Endodermal cell (in vitro differentiated cells): ENCODE measurements around the gene BACH2. TPM values are rescaled to one million over a fixed set of nuclear protein-coding genes. Genes with fewer than 3 reads are reported as not detected.

Experiments used
- DNase-seq: peaks from one replicate; pipeline ENCODE4 v3.0.0-alpha.2; 2017
- H3K27ac ChIP-seq: 2 replicates; pipeline ENCODE4 v1.5.1; 2013; ENCODE audit warnings: mild to moderate bottlenecking, low read depth, low read length, moderate library complexity
- H3K27me3 ChIP-seq: 2 replicates; pipeline ENCODE4 v1.6.1; 2013; ENCODE audit warnings: mild to moderate bottlenecking, low read length, moderate library complexity; ENCODE audit not compliant: insufficient read depth, control insufficient read depth, poor library complexity, severe bottlenecking
- H3K36me3 ChIP-seq: 2 replicates; pipeline ENCODE4 v1.7.0; 2013; ENCODE audit warnings: mild to moderate bottlenecking, low read length, moderate library complexity; ENCODE audit not compliant: control insufficient read depth, insufficient read depth
- H3K4me1 ChIP-seq: one replicate; pipeline ENCODE4 v1.7.0; 2013; ENCODE audit warnings: low read length; ENCODE audit not compliant: control insufficient read depth, insufficient read depth
- H3K4me3 ChIP-seq: 2 replicates; pipeline ENCODE4 v1.5.1; 2013; ENCODE audit warnings: mild to moderate bottlenecking, low read length, moderate library complexity
- H3K9ac ChIP-seq: 2 replicates; pipeline ENCODE4 v1.6.1; 2013; ENCODE audit warnings: mild to moderate bottlenecking, low read length, moderate library complexity; ENCODE audit not compliant: poor library complexity, severe bottlenecking; ENCODE audit errors: extremely low read depth
- H3K9me3 ChIP-seq: 2 replicates; pipeline ENCODE4 v1.6.1; 2013; ENCODE audit warnings: mild to moderate bottlenecking, low read length, moderate library complexity; ENCODE audit not compliant: control insufficient read depth
- H3K27ac Mint-ChIP-seq: 2 replicates; pipeline ENCODE4 v1.8.0; 2020; ENCODE audit warnings: mixed read lengths
- H3K27me3 Mint-ChIP-seq: 2 replicates; pipeline ENCODE4 v1.8.0; 2021; ENCODE audit warnings: mild to moderate bottlenecking, mixed read lengths; ENCODE audit not compliant: insufficient read depth
- H3K36me3 Mint-ChIP-seq: 2 replicates; pipeline ENCODE4 v1.8.0; 2020; ENCODE audit warnings: low read depth, mixed read lengths
- H3K4me1 Mint-ChIP-seq: 2 replicates; pipeline ENCODE4 v1.8.0; 2020; ENCODE audit warnings: mixed read lengths
- H3K4me3 Mint-ChIP-seq: 2 replicates; pipeline ENCODE4 v1.8.0; 2020; ENCODE audit warnings: mild to moderate bottlenecking, moderate library complexity, mixed read lengths
- H3K9me3 Mint-ChIP-seq: 2 replicates; pipeline ENCODE4 v1.8.0; 2020; ENCODE audit warnings: mild to moderate bottlenecking, mixed read lengths
- WGBS, 2 experiments: methylation state at CpG; one replicate each; pipeline versions ENCODE4 v1.1.5 to v1.1.7; 2013; ENCODE audit warnings: missing lambda C conversion rate in 2 of 2, mixed read lengths in 1 of 2; ENCODE audit not compliant: insufficient coverage in 1 of 2, insufficient read length in 1 of 2; 5-methylcytosine and 5-hydroxymethylcytosine counted together
- total RNA-seq, 2 donors: library from RNA; stranded (reverse); fragmentation: NEBNext Ultra II Directional in 1 of 2; extraction: Animal tissue kit (Norgen Biotek cat#: 25700) in 1 of 2; gene quantifications; 2 replicates in 1 of 2; 3 replicates in 1 of 2; pipeline ENCODE4 v1.2.1, GENCODE V29; 2021
- TF ChIP-seq, protein P1 (sequence below): fragments of 200-600 bp; sonication (generic); conservative IDR thresholded peaks from 2 replicates; pipeline ENCODE4 v1.5.0; 2021; ENCODE audit warnings: antibody characterized with exemption, mild to moderate bottlenecking

The BACH2 gene
- total RNA-seq, 2 donors from 2014 or later = 11.0 to 22.3 TPM

DNA sequence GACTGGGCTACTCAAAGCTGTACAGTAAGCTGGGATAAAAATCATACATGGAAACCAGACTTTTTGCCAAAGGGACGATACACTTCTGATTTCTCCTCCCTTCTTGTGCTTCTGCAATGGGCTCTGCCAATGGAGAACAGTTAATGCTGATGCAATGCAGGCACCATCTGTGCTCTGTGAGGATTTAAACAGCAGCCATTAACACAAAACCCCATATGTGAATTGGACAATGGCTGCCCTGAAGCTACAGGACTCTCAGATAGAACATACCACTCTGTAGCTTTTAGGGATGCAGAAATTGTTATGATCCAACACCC lies 330.5 kb downstream of the BACH2 start:
- no peaks in the 10 kb centered on the region for H3K27me3 Mint-ChIP-seq
- Histone ChIP-seq H3K27ac (peak overlapping the region; percentile 65), H3K9me3 (no peaks in the 10 kb centered on the region), H3K27me3 (no peaks in the 10 kb centered on the region), H3K9ac (no peak overlapping the region), H3K4me3 (no peak overlapping the region), H3K36me3 (no peaks in the 10 kb centered on the region), H3K4me1 (no peaks in the 10 kb centered on the region)
- TF ChIP-seq, protein P1, sequence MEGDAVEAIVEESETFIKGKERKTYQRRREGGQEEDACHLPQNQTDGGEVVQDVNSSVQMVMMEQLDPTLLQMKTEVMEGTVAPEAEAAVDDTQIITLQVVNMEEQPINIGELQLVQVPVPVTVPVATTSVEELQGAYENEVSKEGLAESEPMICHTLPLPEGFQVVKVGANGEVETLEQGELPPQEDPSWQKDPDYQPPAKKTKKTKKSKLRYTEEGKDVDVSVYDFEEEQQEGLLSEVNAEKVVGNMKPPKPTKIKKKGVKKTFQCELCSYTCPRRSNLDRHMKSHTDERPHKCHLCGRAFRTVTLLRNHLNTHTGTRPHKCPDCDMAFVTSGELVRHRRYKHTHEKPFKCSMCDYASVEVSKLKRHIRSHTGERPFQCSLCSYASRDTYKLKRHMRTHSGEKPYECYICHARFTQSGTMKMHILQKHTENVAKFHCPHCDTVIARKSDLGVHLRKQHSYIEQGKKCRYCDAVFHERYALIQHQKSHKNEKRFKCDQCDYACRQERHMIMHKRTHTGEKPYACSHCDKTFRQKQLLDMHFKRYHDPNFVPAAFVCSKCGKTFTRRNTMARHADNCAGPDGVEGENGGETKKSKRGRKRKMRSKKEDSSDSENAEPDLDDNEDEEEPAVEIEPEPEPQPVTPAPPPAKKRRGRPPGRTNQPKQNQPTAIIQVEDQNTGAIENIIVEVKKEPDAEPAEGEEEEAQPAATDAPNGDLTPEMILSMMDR = no peak
- no peaks in the 10 kb centered on the region for H3K36me3 Mint-ChIP-seq
- no peak overlapping the region for H3K4me3 Mint-ChIP-seq
- H3K27ac Mint-ChIP-seq = no peak overlapping the region
- 93 to 94% methylated on average over 1 of the region's 1 CpG for WGBS, 2 experiments
- no peaks in the 10 kb centered on the region for H3K4me1 Mint-ChIP-seq
- H3K9me3 Mint-ChIP-seq = no peaks in the 10 kb centered on the region
- DNase-seq = no peak

DNA sequence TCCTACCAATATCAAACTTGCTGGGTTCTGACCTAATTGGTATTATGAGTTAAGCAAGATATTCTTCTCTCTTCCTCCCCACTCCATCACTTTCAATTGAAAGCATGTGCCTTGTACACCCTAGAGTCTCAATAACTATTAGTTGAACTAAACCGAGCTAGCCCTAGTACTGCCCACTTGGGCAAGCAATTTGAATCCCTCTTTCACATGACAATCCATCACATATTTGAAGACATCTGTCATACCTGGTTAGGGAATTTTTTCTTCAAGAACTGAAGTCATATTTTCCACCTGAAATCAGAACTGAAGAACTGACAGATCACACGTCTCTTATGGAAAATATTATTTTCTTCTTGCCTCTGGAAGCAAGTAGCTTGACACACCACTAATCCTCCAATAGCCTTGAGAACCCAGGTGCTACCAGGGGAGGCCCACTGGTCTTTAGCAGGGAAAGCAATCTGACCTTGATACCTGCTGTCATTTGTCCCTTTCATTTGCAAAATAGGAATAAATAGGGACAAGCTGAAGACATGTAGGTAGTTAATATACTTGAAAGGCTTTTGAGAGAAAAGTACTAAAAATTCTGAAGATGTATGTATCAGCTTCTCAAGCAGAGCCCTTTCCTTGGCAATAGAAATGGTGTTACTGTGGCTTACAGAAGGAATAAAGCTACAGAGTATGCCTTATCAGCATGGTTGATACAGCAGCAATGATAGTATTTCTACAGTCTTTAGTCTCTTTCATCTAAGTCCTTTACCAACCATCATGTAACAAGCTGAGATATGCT lies 331.0 kb downstream of the BACH2 start:
- H3K27me3 ChIP-seq = no peaks in the 10 kb centered on the region
- DNase-seq = no peak
- no peak overlapping the region for H3K9ac ChIP-seq
- H3K4me3 Mint-ChIP-seq = no peak overlapping the region
- no peak overlapping the region for H3K4me3 ChIP-seq
- no peaks in the 10 kb centered on the region for H3K9me3 Mint-ChIP-seq
- H3K9me3 ChIP-seq = no peaks in the 10 kb centered on the region
- no peaks in the 10 kb centered on the region for H3K4me1 Mint-ChIP-seq
- peak overlapping the region; percentile 65 for H3K27ac ChIP-seq
- no peaks in the 10 kb centered on the region for H3K27me3 Mint-ChIP-seq
- no peaks in the 10 kb centered on the region for H3K36me3 ChIP-seq
- no peak overlapping the region for H3K27ac Mint-ChIP-seq
- TF ChIP-seq, protein P1 = no peak
- H3K4me1 ChIP-seq = no peaks in the 10 kb centered on the region
- WGBS, 2 experiments = 88 to 100% methylated on average over 2 of the region's 2 CpGs
- H3K36me3 Mint-ChIP-seq = no peaks in the 10 kb centered on the region

DNA sequence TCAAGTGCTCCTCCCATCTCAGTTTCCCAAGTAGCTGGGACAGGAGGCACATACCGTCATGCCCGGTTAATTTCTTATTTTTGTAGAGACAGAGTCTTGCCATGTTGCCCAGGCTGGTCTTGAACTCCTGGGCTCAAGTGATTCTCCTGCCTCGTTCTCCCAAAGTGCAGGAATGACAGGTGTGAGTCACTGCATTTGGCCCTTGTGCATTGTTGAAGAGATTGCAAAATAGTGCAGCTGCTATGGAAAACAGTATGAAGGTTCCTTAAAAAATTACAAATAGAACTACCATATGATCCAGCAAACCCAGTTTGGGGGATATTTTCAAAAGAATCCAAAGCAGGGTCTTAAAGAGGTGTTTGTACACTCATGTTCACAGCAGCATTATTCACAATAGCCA lies 333.3 kb downstream of the BACH2 start:
- no peak overlapping the region for H3K27ac Mint-ChIP-seq
- no peak overlapping the region for H3K4me3 Mint-ChIP-seq
- Histone ChIP-seq H3K9ac (no peak overlapping the region), H3K4me1 (no peaks in the 10 kb centered on the region), H3K36me3 (no peaks in the 10 kb centered on the region), H3K27ac (no peak overlapping the region), H3K27me3 (no peaks in the 10 kb centered on the region), H3K4me3 (no peak overlapping the region), H3K9me3 (no peaks in the 10 kb centered on the region)
- TF ChIP-seq, protein P1 = no peak
- H3K4me1 Mint-ChIP-seq = no peaks in the 10 kb centered on the region
- no peaks in the 10 kb centered on the region for H3K27me3 Mint-ChIP-seq
- H3K9me3 Mint-ChIP-seq = no peaks in the 10 kb centered on the region
- H3K36me3 Mint-ChIP-seq = no peaks in the 10 kb centered on the region
- DNase-seq = no peak
- 95 to 100% methylated on average over 3 of the region's 3 CpGs for WGBS, 2 experiments
